Motor neuron (in vitro differentiated cells): Measurements from ENCODE around the gene LHFPL6. TPM values are rescaled to one million over a fixed set of nuclear protein-coding genes. Genes with fewer than 3 reads are reported as not detected.

Source experiments
- ATAC-seq, 8 experiments: fragments of 200-7000 bp; cut with Tn5 transposase; replicated peaks in 6 of 8; 2 replicates each; pipeline ENCODE4 v1.8.0; 2021; ENCODE audit warnings: mild to moderate bottlenecking in 8 of 8, moderate library complexity in 8 of 8
- H3K27ac ChIP-seq, 2 donors: fragments of 250-450 bp; sonication (Bioruptor Pico); 2 replicates each; pipeline ENCODE4 v1.9.0; 2021; ENCODE audit warnings: antibody characterized with exemption in 2 of 2, mild to moderate bottlenecking in 2 of 2, moderate library complexity in 1 of 2
- H3K4me1 ChIP-seq, 2 donors: fragments of 250-450 bp; sonication (Bioruptor Pico); replicated peaks in 1 of 2; 2 replicates each; pipeline ENCODE4 v1.6.1; 2021; ENCODE audit warnings: antibody characterized with exemption in 2 of 2, mild to moderate bottlenecking in 2 of 2, moderate library complexity in 1 of 2
- H3K4me3 ChIP-seq, 5 donors: fragments of 250-450 bp; sonication (Bioruptor Pico); 2 replicates each; pipeline ENCODE4 v1.9.0; 2021; ENCODE audit warnings: antibody characterized with exemption in 5 of 5, mild to moderate bottlenecking in 5 of 5, moderate library complexity in 4 of 5
- WGBS, 10 experiments: fragments of 450-650 bp; shearing (Covaris generic); methylation state at CpG; one replicate each; pipeline ENCODE4 v1.0.0; 2022; 5-methylcytosine and 5-hydroxymethylcytosine counted together
- in situ Hi-C, 9 experiments: fragments of 400-800 bp; cut with MboI; loops; one replicate each; pipeline ENCODE4 v1.15.0; 2021; ENCODE audit warnings: low sequenced_read_pairs in 9 of 9, low pct_unique_long_range_greater_than_20kb in 2 of 9; ENCODE audit not compliant: unreplicated experiment in 9 of 9
- total RNA-seq, 8 experiments: library from RNA; unstranded; fragments of 300-600 nt; gene quantifications; 2 replicates each; pipeline versions ENCODE4 v1.2.3 to v1.2.4, GENCODE V29; 2022

Gene LHFPL6
- total RNA-seq, 8 experiments from 2014 or later: 6.0 to 143 (median 12.0) TPM

DNA sequence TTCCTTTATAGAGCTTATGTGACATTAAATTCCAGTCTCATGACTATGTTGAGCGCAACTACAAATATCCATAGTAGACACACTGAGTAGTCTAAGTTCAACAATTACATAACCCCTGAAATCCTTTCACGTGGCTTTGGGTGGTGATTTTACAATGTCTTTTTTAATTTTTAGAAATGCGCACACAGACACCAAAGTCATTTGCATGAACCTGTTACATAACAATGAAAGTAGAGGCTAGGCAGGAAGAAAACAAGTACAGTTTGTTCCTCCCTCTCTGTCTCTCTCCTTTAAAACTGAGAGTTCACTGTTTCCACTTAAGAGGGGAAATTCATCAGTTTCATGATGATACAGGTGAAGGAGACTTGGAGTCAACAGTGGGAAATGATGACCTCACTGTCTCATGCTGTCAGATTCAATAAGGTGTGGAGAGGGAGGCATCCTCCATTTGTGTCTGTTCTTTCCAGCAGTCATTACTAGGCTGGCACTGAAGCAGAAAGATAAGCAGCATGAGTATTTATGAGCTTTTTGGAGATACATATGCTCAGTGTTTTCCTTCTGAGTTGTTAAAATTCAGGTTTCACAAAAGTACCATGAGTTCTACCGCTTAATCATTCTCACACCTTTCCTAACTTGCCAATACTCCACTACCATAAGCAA lies 201.8 kb downstream of the LHFPL6 start:
- in situ Hi-C loops: loop anchor here in 2 of 9 experiments (25.0 kb wide), 1 partner anchor 211 kb away; the partner anchor contains the start of gene LHFPL6 (in 2 of the 2)
- no peak overlapping the region for H3K27ac ChIP-seq
- H3K4me3 ChIP-seq: no peak overlapping the region
- ATAC-seq: peak in 7 of 8 experiments; percentile 33 to 68 (median 58)
- WGBS, 10 experiments: 44 to 100% (median 82%) methylated on average over 1 to 4 of the region's 4 CpGs; no CpG with 5 or more reads in 1 of the 10 experiments
- H3K4me1 ChIP-seq: peaks cover 30 to 34% of the 10 kb centered on the region in 2 donors

DNA sequence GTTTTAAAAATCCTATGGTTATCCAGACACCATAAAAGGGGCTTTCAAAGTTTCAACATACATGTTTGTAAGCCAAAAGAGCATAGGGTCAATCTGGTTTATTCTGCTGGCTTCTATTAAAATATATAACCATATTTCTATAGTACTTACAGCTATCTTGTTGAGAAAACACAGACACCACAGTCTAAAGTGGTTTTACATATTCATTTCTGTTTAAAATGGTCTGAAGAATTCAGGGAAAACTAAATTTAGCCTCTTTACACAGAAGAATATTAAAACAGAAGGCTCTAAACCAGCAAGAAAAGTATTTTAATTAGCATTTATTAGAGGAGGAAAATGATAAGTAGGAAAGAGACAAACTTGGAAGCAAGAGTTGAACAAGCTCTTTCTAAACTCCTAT lies 203.9 kb downstream of the LHFPL6 start:
- in situ Hi-C loops: no loop called here
- no peak overlapping the region for H3K4me3 ChIP-seq
- ATAC-seq: no peak

DNA sequence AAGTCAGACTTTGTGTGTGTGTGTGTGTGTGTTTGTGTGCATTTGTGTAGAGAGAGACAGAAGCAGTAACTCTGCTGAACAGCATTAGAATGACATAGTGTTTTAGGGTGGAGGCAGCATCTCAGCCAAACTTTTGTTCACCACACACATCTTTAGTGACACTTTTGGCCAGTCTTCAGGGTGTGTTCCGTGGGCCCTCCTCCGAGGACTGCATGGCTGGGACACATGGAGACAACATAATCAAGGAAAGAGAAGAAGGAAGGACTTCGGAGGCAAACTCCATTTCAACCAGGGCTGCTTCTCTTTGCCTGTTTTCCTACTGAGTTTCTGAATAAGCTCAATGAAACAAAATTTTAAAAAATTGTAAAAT lies 205.1 kb downstream of the LHFPL6 start:
- Histone ChIP-seq H3K27ac (no peak overlapping the region), H3K4me3 (no peak overlapping the region), H3K4me1 (peaks cover 10 to 21% of the 10 kb centered on the region in 2 donors)
- WGBS, 10 experiments: 31 to 100% (median 85%) methylated on average over 1 to 3 of the region's 3 CpGs; no CpG with 5 or more reads in 4 of the 10 experiments
- ATAC-seq: peak in 2 of 8 experiments; percentile 45 to 63
- in situ Hi-C loops: no loop called here

More for the DNA sequence above, 203.9 kb downstream of the LHFPL6 start:
- Histone ChIP-seq H3K27ac (no peak overlapping the region), H3K4me1 (peaks cover 22 to 27% of the 10 kb centered on the region in 2 donors)

GRCh38 chr13:39397226-39397895 lies 205.6 kb downstream of the LHFPL6 start:
- Histone ChIP-seq H3K4me3 (no peak overlapping the region), H3K4me1 (peaks cover 9 to 17% of the 10 kb centered on the region in 2 donors), H3K27ac (no peak overlapping the region)
- in situ Hi-C loops: no loop called here
- ATAC-seq: no peak
- 53 to 95% (median 84%) methylated on average over 4 to 11 of the region's 11 CpGs; no CpG with 5 or more reads in 1 of the 10 experiments for WGBS, 10 experiments

DNA sequence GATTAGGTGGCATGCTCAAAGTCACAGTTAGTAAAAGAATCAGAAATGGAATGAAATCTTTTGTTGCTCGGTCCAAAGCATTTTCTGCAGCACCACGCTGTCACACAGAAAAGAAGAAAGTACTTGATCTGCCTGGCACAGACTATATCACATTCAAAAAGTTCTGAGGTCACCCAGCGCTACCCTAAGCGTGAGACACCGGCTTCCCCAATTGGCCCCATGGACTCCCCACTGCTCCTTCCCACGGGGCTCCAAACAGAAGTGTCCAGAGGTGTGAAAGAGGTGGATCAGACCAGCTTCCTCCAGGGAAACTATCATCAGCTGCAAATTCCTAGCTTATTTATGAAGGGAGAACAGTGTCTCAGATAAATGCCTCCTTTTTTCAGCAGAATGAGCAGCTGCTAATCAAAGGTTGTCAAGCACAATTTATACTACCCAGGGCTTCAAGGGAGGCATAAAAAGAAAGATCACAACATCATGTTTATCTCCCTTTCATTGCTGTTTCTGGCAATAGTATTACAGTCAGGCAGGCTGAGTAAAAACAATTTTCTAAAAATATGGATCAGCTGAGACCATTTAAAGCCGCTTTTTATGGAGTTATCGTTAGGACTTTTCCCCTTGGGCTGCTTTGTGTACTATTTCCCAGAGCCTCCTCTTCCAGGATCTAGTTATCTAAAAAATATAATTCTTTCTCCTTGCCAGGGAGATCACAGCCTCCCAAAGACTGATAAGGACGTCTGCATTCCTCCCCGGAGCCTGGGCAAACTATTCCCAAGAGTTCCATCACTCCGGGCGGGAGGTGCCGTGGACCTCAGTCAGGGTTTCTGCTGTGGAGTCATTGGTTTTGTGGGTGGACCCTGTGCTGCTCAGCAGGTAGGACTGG lies 208.0 kb downstream of the LHFPL6 start:
- Histone ChIP-seq H3K27ac (no peak overlapping the region), H3K4me3 (no peak overlapping the region), H3K4me1 (peaks cover 6 to 11% of the 10 kb centered on the region in 2 donors)
- peak in 2 of 8 experiments; percentile 21 to 47 for ATAC-seq
- WGBS, 10 experiments: 40 to 93% (median 75%) methylated on average over 2 to 13 of the region's 13 CpGs; no CpG with 5 or more reads in 1 of the 10 experiments
- in situ Hi-C loops: no loop called here

- no peak for ATAC-seq
- Histone ChIP-seq H3K27ac (no peak overlapping the region), H3K4me1 (peaks cover 14 to 21% of the 10 kb centered on the region in 2 donors), H3K4me3 (no peak overlapping the region)
- WGBS, 10 experiments: 30 to 100% (median 86%) methylated on average over 1 to 2 of the region's 2 CpGs
- in situ Hi-C loops: no loop called here
Measured at GRCh38 chr13:39391761-39392160, 211.2 kb downstream of the LHFPL6 start.

GRCh38 chr13:39389013-39389412 lies 214.0 kb downstream of the LHFPL6 start:
- Histone ChIP-seq H3K27ac (no peak overlapping the region), H3K4me3 (no peak overlapping the region), H3K4me1 (peaks cover 20 to 26% of the 10 kb centered on the region in 2 donors)
- ATAC-seq: peak in 4 of 8 experiments; percentile 28 to 82 (median 70)
- in situ Hi-C loops: no loop called here
- 38 to 100% (median 80%) methylated on average over 1 to 3 of the region's 5 CpGs; no CpG with 5 or more reads in 6 of the 10 experiments for WGBS, 10 experiments

DNA sequence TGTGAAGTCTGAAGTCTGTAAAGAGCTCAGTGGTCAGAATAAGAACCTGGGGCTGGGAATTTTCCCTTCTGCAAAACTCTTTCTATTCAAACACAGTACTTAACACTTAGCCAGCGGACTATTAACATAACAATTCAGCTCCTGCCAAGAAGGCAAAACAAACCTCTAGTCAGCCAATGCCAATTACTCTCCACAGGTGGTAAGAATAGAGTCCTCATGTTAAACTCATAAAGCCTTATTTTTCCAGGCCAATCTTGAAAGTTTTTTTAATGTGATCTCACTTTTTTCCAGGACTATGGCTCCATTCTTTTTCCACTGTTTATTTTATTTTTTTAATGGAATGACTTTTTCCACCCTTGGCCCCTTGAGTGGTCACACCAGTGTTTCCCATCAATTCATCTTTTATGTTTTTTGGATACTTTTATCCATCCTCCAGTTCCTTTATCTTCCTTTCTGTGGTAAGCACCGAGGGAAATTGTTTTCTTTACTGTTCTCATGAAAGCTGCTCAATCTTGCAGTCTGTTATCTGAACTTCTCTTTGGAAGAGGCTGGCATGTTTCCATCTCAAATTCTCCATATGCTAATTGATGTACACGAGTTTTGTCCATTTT lies 217.3 kb downstream of the LHFPL6 start:
- H3K27ac ChIP-seq: no peak overlapping the region
- 0 to 50% (median 9%) methylated on average over 2 to 3 of the region's 3 CpGs for WGBS, 10 experiments
- ATAC-seq: peak in 6 of 8 experiments; percentile 54 to 77 (median 72)

DNA sequence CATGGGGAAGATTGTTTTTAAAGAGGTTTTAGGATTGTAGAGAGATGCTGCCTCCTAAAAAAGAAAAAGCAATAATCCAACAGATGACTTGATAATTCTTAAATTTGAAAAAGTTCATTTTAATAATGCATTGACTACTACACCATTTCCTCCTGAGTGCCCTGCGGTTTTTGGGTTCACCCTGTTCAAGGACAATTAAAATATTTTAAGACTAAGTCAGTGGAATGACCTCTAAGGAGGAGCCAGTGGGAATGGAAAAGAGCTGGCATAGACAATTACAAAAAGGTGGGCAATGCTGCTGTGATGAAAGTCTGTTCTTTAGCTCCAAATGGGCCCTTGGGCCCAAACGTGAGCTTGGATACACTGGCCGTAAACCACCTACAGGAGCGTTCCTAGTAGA lies 217.8 kb downstream of the LHFPL6 start:
- no peak overlapping the region for H3K4me3 ChIP-seq
- ATAC-seq: no peak
- H3K4me1 ChIP-seq: peaks cover 20 to 26% of the 10 kb centered on the region in 2 donors
- peak overlapping the region in 1 of 2 donors; percentile 51 for H3K27ac ChIP-seq
- WGBS, 10 experiments: 7 to 96% (median 55%) methylated on average over 1 to 4 of the region's 4 CpGs; no CpG with 5 or more reads in 1 of the 10 experiments
- in situ Hi-C loops: no loop called here

More for the DNA sequence above, 217.3 kb downstream of the LHFPL6 start:
- Histone ChIP-seq H3K4me1 (peaks cover 20 to 26% of the 10 kb centered on the region in 2 donors), H3K4me3 (no peak overlapping the region)
- in situ Hi-C loops: no loop called here

GRCh38 chr13:39381456-39381855 lies 221.5 kb downstream of the LHFPL6 start:
- Histone ChIP-seq H3K4me1 (peaks cover 16 to 20% of the 10 kb centered on the region in 2 donors), H3K4me3 (no peak overlapping the region), H3K27ac (no peak overlapping the region)
- in situ Hi-C loops: no loop called here
- no peak for ATAC-seq
- 80 to 100% (median 94%) methylated on average over 1 to 2 of the region's 2 CpGs; no CpG with 5 or more reads in 3 of the 10 experiments for WGBS, 10 experiments

- no peak for ATAC-seq
- no peak overlapping the region for H3K4me3 ChIP-seq
- H3K27ac ChIP-seq: no peak overlapping the region
- in situ Hi-C loops: no loop called here
- 57 to 100% (median 88%) methylated on average over 1 to 3 of the region's 4 CpGs; no CpG with 5 or more reads in 1 of the 10 experiments for WGBS, 10 experiments
- H3K4me1 ChIP-seq: peaks cover 8 to 11% of the 10 kb centered on the region in 2 donors
Measured at GRCh38 chr13:39379667-39380655, 223.0 kb downstream of the LHFPL6 start.
